Upper lobe of left lung (tissue), 6 donors: ENCODE data around the gene RGR. TPM values are rescaled to one million over a fixed set of nuclear protein-coding genes. Genes with fewer than 3 reads are reported as not detected.

Experiments
- ATAC-seq, 2 donors: fragments of 200-7000 bp; cut with Tn5 transposase; one replicate each; pipeline ENCODE4 v1.9.1; 2022; ENCODE audit warnings: mild to moderate bottlenecking in 2 of 2, moderate library complexity in 2 of 2; ENCODE audit not compliant: low FRiP score in 2 of 2
- DNase-seq, 2 donors: peaks; one replicate each; pipeline ENCODE4 v3.0.0-alpha.2; 2019 to 2020
- H3K27ac ChIP-seq, 4 donors: fragments of 200-600 bp; sonication (generic); one replicate each; pipeline ENCODE4 v1.5.1; 2016 to 2019
- H3K27me3 ChIP-seq, 4 donors: fragments of 200-600 bp; sonication (generic); one replicate each; pipeline ENCODE4 v1.5.1; 2017 to 2019
- H3K36me3 ChIP-seq, 4 donors: fragments of 200-600 bp; sonication (generic); one replicate each; pipeline ENCODE4 v1.5.1; 2016 to 2019
- H3K4me1 ChIP-seq, 4 donors: fragments of 200-600 bp; sonication (generic); one replicate each; pipeline ENCODE4 v1.5.1; 2018 to 2019
- H3K4me3 ChIP-seq, 4 donors: fragments of 200-600 bp; sonication (generic); one replicate each; pipeline ENCODE4 v1.5.1; 2017 to 2019; ENCODE audit warnings: mild to moderate bottlenecking in 2 of 4, moderate library complexity in 1 of 4
- H3K9me3 ChIP-seq, 4 donors: fragments of 200-600 bp; sonication (generic); one replicate each; pipeline ENCODE4 v1.5.1; 2018 to 2019
- CTCF ChIP-seq, 6 experiments: fragments of 450-650 bp in 4 of 6; fragments of 200-600 bp in 2 of 6; sonication (generic) in 2 of 6; IDR thresholded peaks; one replicate each; pipeline ENCODE4 v1.5.1; 2016 to 2019; ENCODE audit warnings: antibody characterized with exemption in 6 of 6
- EP300 ChIP-seq, 4 donors: sonication (generic); formaldehyde crosslinking; IDR thresholded peaks; one replicate each; pipeline ENCODE4 v1.5.1; 2017; ENCODE audit warnings: antibody characterized with exemption in 4 of 4, control low read depth in 2 of 4
- POLR2A ChIP-seq, 4 donors: fragments of 450-650 bp; IDR thresholded peaks; one replicate each; pipeline ENCODE4 v1.5.1; 2016 to 2017; ENCODE audit warnings: antibody characterized with exemption in 4 of 4, mild to moderate bottlenecking in 2 of 4
- POLR2AphosphoS5 ChIP-seq, 2 donors: sonication (generic); formaldehyde crosslinking; IDR thresholded peaks; one replicate each; pipeline ENCODE4 v1.5.1; 2017; ENCODE audit warnings: antibody characterized with exemption in 2 of 2
- WGBS, 2 donors: methylation state at CpG; one replicate each; pipeline ENCODE4 v1.1.5; 2017 to 2018; 5-methylcytosine and 5-hydroxymethylcytosine counted together
- total RNA-seq, 6 donors: library from RNA; depleted of rRNA in 4 of 6; stranded (reverse); fragments of >200 nt in 4 of 6; gene quantifications; one replicate each; pipeline versions ENCODE4 v1.1.0 to v1.2.1, GENCODE V29; 2016 to 2021
- donor health status: DM: no; HTN: no; CAD: no; lungs with moderate emphysema.
- donor health status: DM: no; HTN: yes; CAD: no; lungs with severe emphysema.

The RGR gene
- total RNA-seq, 6 donors from 2014 or later: 0.49 to 14.7 (median 0.91) TPM; not detected in 3

GRCh38 chr10:84247496-84247895 lies 2.6 kb downstream of the RGR start:
- H3K36me3 ChIP-seq: no peaks in the 10 kb centered on the region
- H3K27ac ChIP-seq: no peak overlapping the region
- H3K9me3 ChIP-seq: no peaks in the 10 kb centered on the region
- no peaks in the 10 kb centered on the region for H3K4me1 ChIP-seq
- TF ChIP-seq CTCF (IDR thresholded peaks at IDR 0.05) (no peak), POLR2A (IDR thresholded peaks at IDR 0.05) (no peak), EP300 (IDR thresholded peaks at IDR 0.05) (no peak), POLR2AphosphoS5 (IDR thresholded peaks at IDR 0.05) (no peak)
- no peaks in the 10 kb centered on the region for H3K27me3 ChIP-seq
- ATAC-seq (no peak), DNase-seq (no peak)
- WGBS, 2 donors: 85 to 90% methylated on average over 6 of the region's 6 CpGs
- H3K4me3 ChIP-seq: no peak overlapping the region

GRCh38 chr10:84248794-84249193 lies 3.9 kb downstream of the RGR start:
- ATAC-seq (no peak), DNase-seq (peak in 1 of 2 donors; percentile 49)
- no peak overlapping the region for H3K27ac ChIP-seq
- no peak overlapping the region for H3K4me3 ChIP-seq
- H3K4me1 ChIP-seq: no peaks in the 10 kb centered on the region
- H3K9me3 ChIP-seq: no peaks in the 10 kb centered on the region
- no peaks in the 10 kb centered on the region for H3K27me3 ChIP-seq
- no peak for TF ChIP-seq EP300 (IDR thresholded peaks at IDR 0.05)
- no peak for TF ChIP-seq POLR2AphosphoS5 (IDR thresholded peaks at IDR 0.05)
- H3K36me3 ChIP-seq: no peaks in the 10 kb centered on the region
- WGBS, 2 donors: 44 to 79% methylated on average over 2 to 12 of the region's 12 CpGs

- no peak for DNase-seq
These were observed 10.0 kb downstream of the RGR start for GRCh38 chr10:84254552-84255478.

GRCh38 chr10:84256510-84257342 lies 11.9 kb downstream of the RGR start:
- Histone ChIP-seq H3K9me3 (no peaks in the 10 kb centered on the region), H3K4me3 (no peak overlapping the region), H3K27ac (no peak overlapping the region), H3K4me1 (peaks cover 0 to 3% (median 0%) of the 10 kb centered on the region in 4 donors), H3K27me3 (no peaks in the 10 kb centered on the region), H3K36me3 (no peaks in the 10 kb centered on the region)
- 45 to 56% methylated on average over 26 to 35 of the region's 35 CpGs for WGBS, 2 donors
- ATAC-seq (peak; percentile 63 to 72), DNase-seq (peak in 1 of 2 donors; percentile 88)
- no peak for TF ChIP-seq POLR2A (IDR thresholded peaks at IDR 0.05)
- no peak for TF ChIP-seq EP300 (IDR thresholded peaks at IDR 0.05)
- TF ChIP-seq POLR2AphosphoS5 (IDR thresholded peaks at IDR 0.05): no peak
- TF ChIP-seq CTCF (IDR thresholded peaks at IDR 0.05): peak in 4 of 6 experiments; percentile 22 to 60 (median 52)

More at GRCh38 chr10:84254552-84255478, 10.0 kb downstream of the RGR start:
- TF ChIP-seq EP300 (IDR thresholded peaks at IDR 0.05) (no peak), POLR2AphosphoS5 (IDR thresholded peaks at IDR 0.05) (no peak), CTCF (IDR thresholded peaks at IDR 0.05) (no peak), POLR2A (IDR thresholded peaks at IDR 0.05) (no peak)
- no peak for ATAC-seq
- Histone ChIP-seq H3K4me3 (no peak overlapping the region), H3K27me3 (no peaks in the 10 kb centered on the region), H3K27ac (no peak overlapping the region), H3K36me3 (no peaks in the 10 kb centered on the region), H3K4me1 (peaks cover 0 to 3% (median 0%) of the 10 kb centered on the region in 4 donors), H3K9me3 (no peaks in the 10 kb centered on the region)
- WGBS, 2 donors: 59 to 67% methylated on average over 10 of the region's 10 CpGs
